WTC11 (cell line): ENCODE results near the gene SLC40A1. TPM values are rescaled to one million over a fixed set of nuclear protein-coding genes. Genes with fewer than 3 reads are reported as not detected.

Source experiments
- ATAC-seq: fragments of 200-7000 bp; cut with Tn5 transposase; 2 replicates; pipeline ENCODE4 v1.10.0; 2021; ENCODE audit warnings: mild to moderate bottlenecking, moderate library complexity
- CTCF ChIA-PET: fragments of 300-600 bp; sonication (Branson Sonifier 250); formaldehyde crosslinking; loops from one replicate; lab custom pipeline; 2021; ENCODE audit warnings: antibody characterized with exemption; lab: Charles Lee
- POLR2A ChIA-PET: fragments of 350-600 bp; sonication (Branson Sonifier 250); formaldehyde crosslinking; loops from one replicate; lab custom pipeline; 2021; ENCODE audit warnings: antibody characterized with exemption; lab: Charles Lee
- DNase-seq: peaks from one replicate; pipeline ENCODE4 v3.0.0; 2021; ENCODE audit warnings: low spot score
- H3K27ac Mint-ChIP-seq: 2 replicates; pipeline ENCODE4 v1.8.0; 2021; ENCODE audit warnings: mixed read lengths
- H3K27me3 Mint-ChIP-seq: 2 replicates; pipeline ENCODE4 v1.8.0; 2021; ENCODE audit warnings: low read depth, mild to moderate bottlenecking, moderate library complexity, mixed read lengths
- H3K36me3 Mint-ChIP-seq: 2 replicates; pipeline ENCODE4 v1.8.0; 2021; ENCODE audit warnings: mixed read lengths
- H3K4me1 Mint-ChIP-seq: 2 replicates; pipeline ENCODE4 v1.8.0; 2022; ENCODE audit warnings: mixed read lengths
- H3K4me3 Mint-ChIP-seq: 2 replicates; pipeline ENCODE4 v1.8.0; 2021; ENCODE audit warnings: mild to moderate bottlenecking, moderate library complexity, mixed read lengths
- H3K9me3 Mint-ChIP-seq: 2 replicates; pipeline ENCODE4 v1.8.0; 2021; ENCODE audit warnings: mixed read lengths
- AR ChIP-seq: fragments of 250-450 bp; sonication (Bioruptor Pico); IDR thresholded peaks from 2 replicates; pipeline ENCODE4 v1.9.0; 2021; ENCODE audit warnings: mild to moderate bottlenecking
- ATF2 ChIP-seq: sonication (generic); formaldehyde crosslinking; IDR thresholded peaks from 2 replicates; pipeline ENCODE4 v1.8.1; 2022; ENCODE audit warnings: low read depth, missing genetic modification reagents, borderline replicate concordance
- CTCF ChIP-seq: fragments of 200-600 bp; IDR thresholded peaks from 2 replicates; pipeline ENCODE4 v1.8.0; 2022; ENCODE audit warnings: antibody characterized with exemption
- E2F4 ChIP-seq: sonication (generic); formaldehyde crosslinking; IDR thresholded peaks from 2 replicates; pipeline ENCODE4 v1.8.1; 2022; ENCODE audit warnings: low read depth, mild to moderate bottlenecking, moderate library complexity, missing genetic modification reagents, borderline replicate concordance
- ETV6 ChIP-seq: sonication (generic); formaldehyde crosslinking; IDR thresholded peaks from 2 replicates; pipeline ENCODE4 v1.8.1; 2022; ENCODE audit warnings: mild to moderate bottlenecking, missing genetic modification reagents
- GRHL2 ChIP-seq: fragments of 250-450 bp; sonication (Bioruptor Pico); IDR thresholded peaks from 2 replicates; pipeline ENCODE4 v1.8.0; 2022; ENCODE audit warnings: mild to moderate bottlenecking, moderate library complexity; ENCODE audit not compliant: insufficient replicate concordance, severe bottlenecking
- OVOL2 ChIP-seq: fragments of 250-450 bp; sonication (Bioruptor Pico); IDR thresholded peaks from 2 replicates; pipeline ENCODE4 v1.9.0; 2021; ENCODE audit warnings: mild to moderate bottlenecking, borderline replicate concordance
- RELA ChIP-seq: sonication (generic); formaldehyde crosslinking; IDR thresholded peaks from 2 replicates; pipeline ENCODE4 v1.8.1; 2022; ENCODE audit warnings: missing genetic modification reagents, mild to moderate bottlenecking, borderline replicate concordance
- SMAD3 ChIP-seq: sonication (generic); formaldehyde crosslinking; IDR thresholded peaks from 2 replicates; pipeline ENCODE4 v1.8.0; 2022; ENCODE audit warnings: missing genetic modification reagents, mild to moderate bottlenecking, borderline replicate concordance
- SMAD4 ChIP-seq: sonication (generic); formaldehyde crosslinking; IDR thresholded peaks from 2 replicates; pipeline ENCODE4 v1.8.0; 2022; ENCODE audit warnings: mild to moderate bottlenecking, missing genetic modification reagents
- TEAD1 ChIP-seq: sonication (generic); formaldehyde crosslinking; IDR thresholded peaks from 2 replicates; pipeline ENCODE4 v1.8.0; 2022; ENCODE audit warnings: mild to moderate bottlenecking, missing genetic modification reagents
- TEAD4 ChIP-seq: sonication (generic); formaldehyde crosslinking; IDR thresholded peaks from 2 replicates; pipeline ENCODE4 v1.8.0; 2022; ENCODE audit warnings: mild to moderate bottlenecking, missing genetic modification reagents
- ZNF138 ChIP-seq: sonication (generic); formaldehyde crosslinking; conservative IDR thresholded peaks from 2 replicates; pipeline ENCODE4 v1.8.1; 2022; ENCODE audit warnings: mild to moderate bottlenecking, moderate library complexity, missing genetic modification reagents
- ZNF232 ChIP-seq: sonication (generic); formaldehyde crosslinking; IDR thresholded peaks from 2 replicates; pipeline ENCODE4 v1.8.0; 2022; ENCODE audit warnings: mild to moderate bottlenecking, missing genetic modification reagents
- ZNF396 ChIP-seq: fragments of 250-450 bp; sonication (Bioruptor Pico); IDR thresholded peaks from 2 replicates; pipeline ENCODE4 v1.8.0; 2021; ENCODE audit warnings: mild to moderate bottlenecking, moderate library complexity, borderline replicate concordance
- ZNF423 ChIP-seq: fragments of 250-450 bp; sonication (Bioruptor Pico); IDR thresholded peaks from 2 replicates; pipeline ENCODE4 v2.1.2; 2022; ENCODE audit warnings: mild to moderate bottlenecking, moderate library complexity
- total RNA-seq: library from RNA; stranded (reverse); gene quantifications from 3 replicates; pipeline ENCODE4 v1.2.3, GENCODE V29; 2021

SLC40A1 gene
- total RNA-seq, 1 experiment from 2014 or later: 0.57 TPM

- Mint-ChIP-seq H3K27ac (no peak overlapping the region), H3K36me3 (no peaks in the 10 kb centered on the region)
- TF ChIP-seq OVOL2 (CRISPR knock-in tag): no peak
- TF ChIP-seq TEAD1 (CRISPR knock-in tag): no peak
- TF ChIP-seq ZNF423 (CRISPR knock-in tag): no peak
- no peak for TF ChIP-seq AR
- no peak for TF ChIP-seq SMAD3 (CRISPR knock-in tag)
- TF ChIP-seq TEAD4 (CRISPR knock-in tag): no peak
- TF ChIP-seq SMAD4 (CRISPR knock-in tag): no peak
- no peak for TF ChIP-seq CTCF
- TF ChIP-seq GRHL2 (CRISPR knock-in tag): no peak
- no peak for TF ChIP-seq ZNF396 (CRISPR knock-in tag)
- no peak for TF ChIP-seq ETV6
- TF ChIP-seq E2F4 (CRISPR knock-in tag): no peak
- no peak for TF ChIP-seq ZNF232 (CRISPR knock-in tag)
- TF ChIP-seq ZNF138 (CRISPR knock-in tag): no peak
- no peak for TF ChIP-seq ATF2 (CRISPR knock-in tag)
- TF ChIP-seq, all 79 proteins: peak for 0
- Mint-ChIP-seq H3K9me3 (no peaks in the 10 kb centered on the region), H3K27me3 (no peaks in the 10 kb centered on the region), H3K4me3 (no peak overlapping the region), H3K4me1 (no peaks in the 10 kb centered on the region)
- DNase-seq: no peak
- POLR2A ChIA-PET: no interaction called here
- ATAC-seq: no peak
- CTCF ChIA-PET: no interaction called here
Measured at GRCh38 chr2:189528617-189529016, 52.0 kb downstream of the SLC40A1 start.

- no peaks in the 10 kb centered on the region for H3K36me3 Mint-ChIP-seq
- no peaks in the 10 kb centered on the region for H3K27me3 Mint-ChIP-seq
- DNase-seq (no peak), ATAC-seq (no peak)
- POLR2A ChIA-PET: no interaction called here
- no peaks in the 10 kb centered on the region for H3K4me1 Mint-ChIP-seq
- no peaks in the 10 kb centered on the region for H3K9me3 Mint-ChIP-seq
- H3K4me3 Mint-ChIP-seq: no peak overlapping the region
- TF ChIP-seq RELA (CRISPR knock-in tag): no peak
- TF ChIP-seq, all 79 proteins: peak for 0
- H3K27ac Mint-ChIP-seq: no peak overlapping the region
- CTCF ChIA-PET: no interaction called here
Measured at GRCh38 chr2:189527812-189528592, 52.6 kb downstream of the SLC40A1 start.
